GM04504 (cell line): Measurements from ENCODE around the gene TAPBP.
"Not testable (repeated sequence)": the region's sequence is repeated elsewhere in the genome, so short reads cannot be mapped to it uniquely, and the experiment has no call there.

ENCODE experiments used
- DNase-seq: peaks from one replicate; pipeline ENCODE4 v3.0.0-alpha.2; 2012; ENCODE audit warnings: low read depth

Gene TAPBP

DNA sequence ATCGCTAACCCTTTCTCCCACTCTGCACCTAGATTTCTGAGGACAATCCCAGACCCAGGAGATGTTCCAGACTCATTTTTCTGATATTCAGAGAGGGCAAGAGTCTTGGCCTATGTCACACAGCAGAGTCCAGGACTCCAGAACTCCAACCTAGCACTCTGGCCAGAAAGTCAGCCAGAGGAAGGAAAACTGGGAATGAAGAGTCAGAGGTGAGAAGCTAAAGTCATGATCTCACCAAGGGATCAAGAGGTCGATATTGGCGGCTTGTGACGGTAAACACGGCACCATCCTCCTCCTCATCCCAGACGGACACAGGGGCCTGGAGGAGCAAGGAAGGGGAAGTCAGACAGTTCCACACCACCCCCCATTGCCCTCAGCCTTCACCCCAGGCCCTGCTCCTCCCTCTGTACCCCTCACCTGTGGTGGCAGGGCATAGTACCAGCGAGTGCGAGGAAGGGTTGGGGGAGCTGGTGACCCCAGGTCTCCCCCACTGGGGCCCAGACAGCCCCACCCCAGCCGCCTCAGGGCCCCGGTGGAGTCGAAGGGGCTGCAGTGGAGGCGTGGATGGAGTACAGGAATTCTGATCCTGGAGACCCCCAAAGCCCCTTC lies 17.0 kb downstream of the TAPBP start:
- DNase-seq = no peak

DNA sequence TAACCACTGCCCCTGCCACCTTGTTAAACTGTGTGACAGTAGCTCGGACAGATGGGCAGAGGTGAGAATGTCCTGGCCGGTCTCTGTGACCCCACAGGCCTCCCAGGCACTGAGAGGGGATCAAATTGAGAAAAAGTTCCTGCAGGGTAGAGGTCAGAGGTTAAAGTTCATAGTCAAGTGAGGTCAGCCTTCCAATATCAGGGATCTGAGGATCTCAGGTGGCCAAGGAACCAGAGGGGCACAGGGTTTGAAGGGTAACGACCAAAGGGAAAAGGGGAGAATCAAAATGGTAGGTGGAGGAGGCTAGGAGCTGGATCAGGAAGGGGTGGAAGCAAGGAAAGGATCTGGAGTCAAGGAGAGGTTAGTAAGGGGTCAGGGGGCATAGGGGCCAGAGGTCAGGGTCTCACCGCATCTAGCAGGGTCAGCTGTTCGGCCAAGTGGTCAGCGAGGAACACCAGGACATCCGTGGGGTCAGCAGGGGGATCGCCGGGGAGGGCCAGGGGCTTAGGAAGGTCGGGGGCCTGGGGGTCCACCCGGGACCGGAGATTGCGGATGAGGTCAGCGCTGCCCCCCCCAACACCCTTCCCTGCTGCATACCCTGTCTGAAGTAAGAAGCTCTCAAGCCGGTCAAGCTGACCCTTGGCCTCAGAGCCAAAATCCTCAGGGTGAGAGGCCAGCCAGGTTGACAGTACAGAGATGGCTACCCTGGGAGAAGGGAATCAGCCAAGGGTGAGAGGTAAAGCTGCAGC lies 18.1 kb downstream of the TAPBP start:
- DNase-seq = no peak

DNA sequence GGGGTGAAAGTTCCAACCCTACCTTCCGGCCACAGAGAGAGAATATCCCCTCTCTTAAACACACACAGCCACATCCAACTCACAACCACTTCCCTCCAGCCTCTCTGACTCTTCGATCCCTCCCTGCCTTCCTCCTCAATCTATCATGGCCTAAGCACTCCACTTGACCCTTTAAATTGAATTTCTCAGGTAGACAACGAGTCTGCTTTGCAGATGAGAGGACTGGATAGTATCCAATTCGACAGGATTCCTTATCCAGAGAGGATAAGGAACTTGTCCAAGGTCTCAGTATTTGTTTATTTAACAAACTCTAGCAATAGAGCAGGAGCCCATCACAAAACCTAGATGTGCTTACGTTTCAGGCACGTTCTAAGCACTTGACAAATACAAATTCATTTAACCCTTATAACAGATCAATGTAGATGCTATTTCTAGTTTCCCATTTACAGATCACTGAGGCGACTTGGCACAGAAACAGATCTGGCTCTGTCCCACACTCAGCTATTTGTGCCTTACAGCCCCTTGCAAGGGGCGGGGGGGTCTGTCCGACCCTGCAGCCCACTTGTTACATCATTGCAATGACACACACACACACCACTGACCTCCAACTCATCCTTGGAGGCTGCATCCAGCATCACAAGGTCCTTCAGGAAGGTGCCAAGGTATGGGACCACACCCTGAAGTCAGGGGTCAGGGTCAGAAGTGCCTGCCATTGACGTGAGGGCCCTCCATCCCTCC lies 19.6 kb downstream of the TAPBP start:
- DNase-seq = no peak

DNA sequence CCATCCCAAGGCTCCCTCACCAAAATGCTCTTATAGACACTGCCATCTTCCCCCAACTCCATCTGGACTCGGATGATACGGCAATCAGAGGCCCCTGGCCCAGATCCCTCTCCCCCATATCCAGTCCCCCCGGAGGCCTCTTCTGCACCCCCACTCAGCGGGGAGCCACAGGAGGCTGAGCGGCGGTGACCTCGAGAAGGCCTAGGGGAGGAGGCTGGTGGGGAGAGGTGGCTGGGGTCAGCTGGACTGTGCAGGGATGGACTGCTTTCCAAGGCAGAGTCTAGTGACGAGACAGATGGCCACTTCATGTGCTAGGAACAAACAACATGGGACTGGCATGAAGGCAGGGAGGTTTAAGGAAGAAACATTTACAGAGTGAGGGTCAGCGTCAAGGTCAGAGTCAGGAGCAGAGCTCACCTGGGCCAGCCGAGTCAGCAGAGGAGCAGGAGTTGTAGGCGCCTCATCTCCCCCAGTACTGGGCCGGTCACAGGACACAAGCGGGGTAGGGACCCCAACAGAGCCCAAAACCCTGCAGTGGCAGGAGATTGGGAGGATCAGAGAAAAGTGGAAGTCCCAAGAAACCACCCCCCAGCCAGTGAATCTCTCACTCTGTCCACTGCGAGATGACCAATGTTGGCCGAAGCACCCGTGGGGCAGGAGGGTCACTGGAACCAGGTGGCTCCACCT lies 20.7 kb downstream of the TAPBP start:
- no peak for DNase-seq

DNA sequence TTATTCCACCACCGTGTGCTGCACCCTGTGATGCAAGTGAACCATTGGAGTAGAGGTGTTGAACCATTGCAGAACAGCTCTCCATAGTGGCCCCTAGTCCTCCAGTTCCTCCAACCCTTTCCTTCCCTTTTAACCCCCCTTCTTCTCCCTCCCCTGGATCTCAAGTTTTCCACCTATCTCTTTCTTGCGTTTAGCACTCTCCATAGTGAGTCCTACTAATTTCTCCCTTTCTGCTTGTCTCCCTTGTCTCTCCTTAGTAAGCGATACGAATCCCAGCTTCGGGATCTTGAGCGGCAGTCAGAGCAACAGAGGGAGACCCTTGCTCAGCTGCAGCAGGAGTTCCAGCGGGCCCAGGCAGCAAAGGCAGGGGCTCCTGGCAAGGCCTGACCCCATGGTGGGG lies 23.4 kb downstream of the TAPBP start:
- DNase-seq = no peak

DNA sequence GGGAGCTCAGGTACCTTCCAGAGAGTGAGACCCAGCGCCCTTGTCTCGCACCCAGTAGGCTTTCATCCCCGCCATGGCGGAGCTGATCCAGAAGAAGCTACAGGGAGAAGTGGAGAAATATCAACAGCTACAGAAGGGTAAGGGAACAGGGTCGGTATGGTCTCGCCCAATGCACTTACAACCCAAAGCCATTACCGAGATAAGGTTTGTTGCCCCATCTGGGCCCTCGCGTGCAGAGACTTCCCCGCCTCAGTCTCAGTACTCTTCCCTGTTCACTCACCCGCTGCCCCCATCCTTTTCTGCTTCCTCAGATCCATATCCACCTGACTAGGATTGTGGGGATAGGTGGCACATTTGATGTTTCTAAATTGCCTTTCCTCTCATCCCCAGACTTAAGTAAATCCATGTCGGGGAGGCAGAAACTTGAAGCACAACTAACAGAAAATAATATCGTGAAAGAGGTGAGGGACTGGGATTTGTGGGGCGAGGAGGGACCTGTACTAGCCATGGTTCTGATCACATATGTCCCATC lies 24.0 kb downstream of the TAPBP start:
- no peak for DNase-seq

DNA sequence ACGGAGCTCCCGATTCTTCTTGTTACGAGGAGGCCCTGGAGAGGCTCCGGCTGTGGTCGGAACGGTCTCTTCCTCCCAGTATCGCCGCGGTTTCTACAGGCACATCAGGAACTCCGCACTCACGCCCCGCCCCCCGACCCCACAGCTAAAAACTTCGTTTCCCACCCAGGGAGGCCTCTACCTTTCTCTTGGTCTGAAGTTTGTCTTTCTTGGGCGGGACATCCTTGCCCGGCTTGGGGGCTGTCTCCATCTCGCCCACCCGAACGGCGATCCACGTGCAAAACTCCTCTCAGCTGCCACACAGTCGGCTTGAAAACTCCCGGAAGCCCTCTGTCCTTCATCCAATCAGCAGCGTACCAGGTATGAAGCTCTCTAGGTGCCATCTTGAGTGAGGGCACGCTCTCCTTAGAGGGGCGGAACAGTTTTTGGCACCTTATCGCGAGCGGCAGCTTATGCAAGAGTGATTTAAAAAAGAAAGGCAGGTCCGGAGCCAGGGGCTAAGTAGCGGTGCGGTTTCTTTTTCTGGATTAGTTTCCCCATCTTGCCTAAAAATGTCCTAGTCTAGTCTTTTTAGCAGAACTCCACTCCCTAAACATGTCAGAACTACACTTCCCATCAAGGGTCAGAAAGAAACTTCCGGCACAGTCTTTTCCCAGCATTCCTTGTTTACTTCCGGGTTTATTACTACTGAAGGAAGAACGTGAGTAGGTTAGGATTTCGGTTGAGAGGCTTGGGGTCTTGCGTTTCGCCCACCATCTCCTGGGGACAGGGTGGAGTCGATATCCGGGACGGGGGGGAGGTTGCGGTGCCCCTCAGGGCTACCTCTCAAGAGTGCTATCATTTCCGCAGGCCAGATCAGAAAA lies 24.7 kb downstream of the TAPBP start, which contains the start of the genes PFDN6 and WDR46:
TSS of gene PFDN6 (plus strand) at position 681 of the 863 bp plus-strand sequence. CDS start 256 bp downstream, outside the sequence.
TSS of gene WDR46 (minus strand) at position 319 of the 863 bp plus-strand sequence. CDS start at position 250, 69 bp downstream.
- DNase-seq = peak; percentile 80

DNA sequence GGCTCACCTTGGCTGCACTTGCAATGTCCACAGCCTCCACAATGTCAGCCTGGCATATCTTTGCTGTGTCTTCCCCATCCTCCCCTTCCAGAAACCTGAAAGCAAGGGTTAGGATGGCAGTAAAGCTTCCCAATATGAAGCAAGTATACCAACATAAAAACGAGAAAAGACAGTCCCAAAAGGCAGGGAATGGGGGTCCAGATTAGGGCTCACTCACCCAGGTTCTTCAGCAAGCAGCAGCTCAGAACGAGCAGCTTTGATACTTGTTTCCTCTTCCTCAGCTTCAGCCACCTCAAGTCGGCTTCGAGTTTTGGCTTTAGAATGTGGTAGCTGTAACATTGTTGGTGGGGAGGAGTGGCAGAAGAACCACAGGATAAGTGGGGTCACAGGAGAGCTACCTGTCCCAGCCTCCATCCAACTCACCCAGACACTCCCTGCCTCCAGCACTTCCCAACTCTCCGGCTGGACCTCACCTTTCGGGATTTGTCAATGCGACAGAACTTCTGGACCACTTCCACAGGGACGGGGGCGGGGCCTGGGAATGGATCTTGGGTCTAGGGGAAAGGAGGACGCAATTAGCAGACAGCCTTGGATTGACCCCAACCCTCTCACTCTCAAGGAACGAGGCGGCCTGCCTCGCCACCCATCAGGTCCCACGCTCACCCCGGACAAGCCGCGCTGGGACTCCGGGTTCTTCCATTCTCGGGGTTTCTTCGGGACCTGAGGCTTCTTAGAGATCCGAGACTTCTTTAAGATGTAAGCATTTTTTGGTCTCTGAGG lies 25.5 kb downstream of the TAPBP start:
- DNase-seq = no peak

DNA sequence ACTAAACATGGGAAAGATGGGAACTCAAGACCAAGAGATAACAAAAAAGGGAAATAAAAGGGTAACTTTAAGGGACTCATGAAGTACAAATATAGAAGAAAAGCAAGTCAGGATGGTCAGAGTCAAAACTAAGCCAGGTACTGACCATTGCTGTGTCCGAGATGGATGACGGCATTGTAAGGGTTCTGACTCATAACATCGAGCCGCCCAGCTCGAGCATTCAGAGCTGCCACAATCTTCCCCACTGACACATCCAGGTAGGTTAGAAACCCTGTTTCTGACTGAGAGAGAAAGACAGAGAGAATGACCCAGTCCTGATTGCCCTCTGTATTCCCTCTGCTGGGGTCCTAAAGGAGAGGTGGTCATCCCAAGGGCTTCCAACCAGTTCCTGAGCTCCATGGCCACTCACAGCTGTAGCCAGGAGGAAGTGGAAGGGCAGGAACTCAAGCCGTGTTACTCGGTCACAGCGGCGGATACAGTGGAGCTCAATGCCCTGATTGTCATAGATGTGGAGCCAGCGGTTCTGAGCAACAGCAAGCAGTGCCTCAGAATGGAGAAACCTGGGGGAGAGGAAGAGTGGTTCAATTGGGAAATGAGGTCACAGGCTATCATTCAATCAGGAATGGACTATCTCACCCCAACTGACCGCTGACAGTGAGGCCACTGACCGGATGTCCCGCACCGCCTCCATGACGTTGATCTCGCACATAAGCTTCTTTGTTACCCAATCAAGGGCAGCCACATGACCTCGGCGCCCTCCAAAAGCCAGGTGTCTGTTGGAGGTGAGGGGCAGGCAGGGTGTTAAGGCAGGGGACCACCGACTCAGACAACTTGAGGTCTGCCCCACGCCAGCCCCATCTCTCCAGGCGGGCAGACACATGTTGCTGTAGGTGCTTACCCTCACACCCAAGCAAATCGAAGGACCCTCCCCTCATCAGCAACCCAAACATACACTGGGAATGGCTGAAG lies 26.6 kb downstream of the TAPBP start:
- no peak for DNase-seq

DNA sequence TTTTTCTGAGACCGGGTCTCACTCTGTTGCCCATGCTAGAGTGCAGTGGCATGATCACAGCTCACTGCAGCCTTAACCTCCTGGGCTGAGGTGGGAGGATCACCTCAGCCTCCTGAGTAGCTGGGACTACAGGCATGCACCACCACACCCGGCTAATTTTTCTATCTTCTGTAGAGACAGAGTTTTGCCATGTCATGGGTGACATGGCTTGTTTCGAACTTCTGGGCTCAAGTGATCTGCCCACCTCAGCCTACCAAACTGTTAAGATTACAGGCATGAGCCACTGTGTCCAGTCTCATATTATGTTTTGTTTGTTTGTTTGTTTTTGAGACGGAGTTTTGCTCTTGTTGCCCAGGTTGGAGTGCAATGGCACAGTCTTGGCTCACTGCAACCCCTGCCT lies 28.7 kb downstream of the TAPBP start:
- DNase-seq = not testable (repeated sequence)

DNA sequence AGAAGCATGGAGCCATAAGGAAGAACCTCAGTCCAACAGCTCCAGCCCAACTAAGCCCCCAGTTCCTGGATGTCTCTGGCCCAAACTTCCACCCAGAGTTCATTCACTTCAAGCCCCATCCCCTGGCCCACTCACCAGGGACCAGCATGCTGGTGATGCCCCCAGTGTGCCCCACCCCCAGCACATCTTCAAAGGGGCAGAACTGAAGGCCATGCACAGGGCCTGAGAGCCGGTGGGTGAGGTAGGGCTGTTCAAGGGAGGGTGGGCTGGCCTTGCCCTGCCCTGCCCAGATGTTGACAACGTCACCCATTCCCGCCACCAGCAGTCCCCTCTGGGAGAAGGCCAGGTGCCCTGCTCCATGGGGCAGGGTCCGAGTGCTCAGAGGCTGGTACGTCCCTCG lies 33.3 kb downstream of the TAPBP start:
- no peak for DNase-seq

DNA sequence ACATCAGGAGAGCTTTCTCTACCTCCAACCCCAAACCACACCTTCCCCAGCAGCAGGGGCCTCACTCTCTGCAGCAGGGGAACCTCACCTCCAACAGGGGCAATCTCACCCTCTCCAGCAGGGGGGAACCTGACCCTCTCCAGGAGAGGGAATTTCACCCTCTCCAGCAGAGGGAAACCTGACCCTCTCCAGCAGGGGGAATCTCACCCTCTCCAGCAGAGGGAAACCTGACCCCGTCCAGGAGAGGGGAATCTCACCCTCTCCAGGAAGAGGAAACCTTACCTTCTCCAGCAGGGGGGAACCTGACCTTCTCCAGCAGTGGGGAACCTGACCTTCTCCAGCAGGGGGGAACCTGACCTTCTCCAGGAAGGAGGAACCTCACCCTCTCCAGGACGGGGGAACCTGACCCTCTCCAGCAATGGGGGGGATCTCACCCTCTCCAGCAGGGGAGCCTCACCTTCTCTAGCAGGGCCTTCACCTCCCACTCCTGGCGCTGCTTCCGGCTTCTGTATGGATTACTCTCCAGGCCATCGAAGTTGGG lies 33.8 kb downstream of the TAPBP start:
- no peak for DNase-seq

DNA sequence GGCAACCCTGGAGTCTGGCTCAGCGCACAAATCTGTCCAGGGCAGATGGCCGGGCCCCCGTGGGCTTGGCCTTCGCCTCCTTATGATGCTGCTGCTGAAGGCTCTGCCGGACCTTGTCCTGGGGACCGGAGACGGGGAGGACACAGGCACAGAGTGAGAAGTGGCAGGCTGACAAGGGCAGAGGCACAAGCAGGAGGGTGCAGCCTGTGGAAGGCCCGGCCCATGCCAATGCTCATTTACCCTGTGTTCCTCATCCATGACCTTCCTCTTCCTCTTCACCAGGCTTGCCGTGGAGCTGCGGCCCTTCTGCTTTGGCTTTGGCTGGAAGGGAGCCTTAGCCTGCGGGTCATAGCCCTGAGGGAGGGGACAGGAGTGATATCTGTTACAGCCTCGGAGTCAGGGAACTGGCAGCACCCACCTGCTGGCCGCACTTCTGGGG lies 34.6 kb downstream of the TAPBP start:
- no peak for DNase-seq

DNA sequence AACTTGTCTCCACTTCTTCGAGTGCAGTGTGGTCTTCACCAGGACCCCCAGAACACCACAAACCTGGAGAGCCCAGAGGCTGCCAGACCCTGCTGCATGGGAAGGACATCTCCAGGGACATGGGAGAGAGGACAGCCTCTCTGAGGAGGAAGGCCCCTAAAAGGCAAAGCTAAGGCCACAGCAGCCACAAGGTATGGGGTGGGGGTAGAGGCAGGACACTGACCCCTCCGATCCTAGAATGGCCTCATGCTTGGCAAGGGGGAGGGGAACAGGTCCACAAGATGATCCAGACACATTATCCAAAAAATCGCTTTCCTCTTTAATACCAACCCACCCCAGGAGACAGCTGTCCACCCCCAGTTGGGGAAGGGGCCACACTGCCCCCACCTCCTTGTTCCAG lies 35.1 kb downstream of the TAPBP start:
- DNase-seq = no peak

DNA sequence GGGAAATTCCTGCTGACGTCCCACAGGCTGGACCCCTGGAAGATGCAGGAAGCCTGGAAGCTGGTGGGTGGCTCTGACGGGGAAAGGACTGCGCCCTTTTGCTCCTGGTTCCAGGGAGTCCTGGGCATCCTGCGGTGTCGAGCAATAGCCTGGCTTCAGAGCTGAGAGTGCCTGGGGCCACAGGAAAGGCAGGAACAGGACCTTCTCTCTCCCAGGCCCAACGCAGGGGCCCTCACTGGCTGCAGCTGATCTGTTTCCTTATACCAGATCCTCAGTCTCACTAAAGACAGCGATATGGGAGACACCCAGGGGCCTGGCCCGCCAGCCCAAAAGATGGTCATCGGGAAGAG lies 35.5 kb downstream of the TAPBP start:
- no peak for DNase-seq

DNA sequence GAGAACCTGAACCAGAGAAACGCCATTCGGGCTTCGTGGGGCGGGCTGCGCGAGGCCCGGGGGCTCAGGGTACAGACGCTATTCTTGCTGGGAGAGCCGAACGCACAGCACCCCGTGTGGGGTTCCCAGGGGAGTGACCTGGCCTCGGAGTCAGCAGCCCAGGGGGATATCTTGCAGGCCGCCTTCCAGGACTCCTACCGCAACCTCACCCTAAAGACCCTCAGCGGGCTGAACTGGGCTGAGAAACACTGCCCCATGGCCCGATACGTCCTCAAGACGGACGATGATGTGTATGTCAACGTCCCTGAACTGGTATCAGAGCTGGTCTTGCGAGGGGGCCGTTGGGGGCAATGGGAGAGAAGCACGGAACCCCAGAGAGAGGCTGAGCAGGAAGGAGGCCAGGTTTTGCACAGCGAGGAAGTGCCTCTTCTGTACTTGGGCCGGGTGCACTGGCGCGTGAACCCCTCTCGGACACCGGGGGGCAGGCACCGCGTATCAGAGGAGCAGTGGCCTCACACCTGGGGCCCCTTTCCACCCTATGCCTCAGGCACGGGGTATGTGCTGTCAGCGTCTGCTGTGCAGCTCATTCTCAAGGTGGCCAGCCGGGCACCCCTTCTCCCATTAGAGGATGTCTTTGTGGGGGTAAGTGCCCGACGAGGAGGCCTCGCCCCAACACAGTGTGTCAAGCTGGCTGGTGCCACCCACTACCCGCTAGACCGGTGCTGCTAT lies 36.1 kb downstream of the TAPBP start:
- no peak for DNase-seq

DNA sequence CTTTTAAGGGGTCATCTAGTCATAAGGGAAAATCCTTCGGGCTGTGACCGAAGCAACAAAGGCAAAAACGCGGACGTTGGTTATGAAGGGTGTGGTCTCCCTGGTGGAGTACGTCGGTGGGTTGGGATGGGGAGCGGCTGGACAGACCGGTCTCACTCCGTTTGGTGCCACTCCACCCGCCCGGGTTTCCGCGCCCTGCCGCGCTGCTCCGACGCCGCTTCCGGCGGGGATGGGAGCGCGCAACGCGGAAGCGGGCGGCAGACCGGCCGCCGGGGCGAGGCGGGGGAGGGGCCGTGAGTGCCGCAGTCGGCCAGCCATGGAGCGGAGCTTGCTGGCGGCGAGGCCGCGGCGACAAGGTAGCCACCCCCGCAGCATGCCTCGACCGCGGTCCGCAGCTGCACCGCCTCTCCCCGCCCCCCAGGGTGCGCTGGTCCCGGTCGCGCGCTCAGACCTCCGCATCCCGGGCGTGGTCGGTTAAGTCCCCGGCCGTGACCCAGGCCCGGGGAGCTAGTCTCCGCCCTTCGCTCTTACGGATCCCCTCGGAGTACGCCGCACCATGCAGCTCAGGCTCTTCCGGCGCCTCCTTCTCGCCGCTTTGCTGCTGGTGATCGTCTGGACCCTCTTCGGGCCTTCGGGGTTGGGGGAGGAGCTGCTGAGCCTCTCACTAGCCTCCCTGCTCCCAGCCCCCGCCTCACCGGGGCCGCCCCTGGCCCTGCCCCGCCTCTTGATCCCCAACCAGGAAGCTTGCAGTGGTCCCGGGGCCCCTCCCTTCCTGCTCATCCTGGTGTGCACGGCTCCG lies 36.8 kb downstream of the TAPBP start, which contains the start of gene B3GALT4:
TSS of gene B3GALT4 (plus strand) at position 260 of the 799 bp plus-strand sequence. CDS start at position 557, 297 bp downstream.
- peak; percentile 32 for DNase-seq
